HG02970 (cell line): ENCODE measurements around the gene IL2RA.
"Not testable (repeated sequence)": the region's sequence is repeated elsewhere in the genome, so short reads cannot be mapped to it uniquely, and the experiment has no call there.

Source experiments
- ATAC-seq: cut with Tn5 transposase; IDR thresholded peaks from one replicate; pipeline ENCODE4 v1.9.1; 2021; ENCODE audit warnings: mild to moderate bottlenecking, moderate library complexity, moderate number of reproducible peaks; ENCODE audit not compliant: unreplicated experiment, low FRiP score

IL2RA gene

DNA sequence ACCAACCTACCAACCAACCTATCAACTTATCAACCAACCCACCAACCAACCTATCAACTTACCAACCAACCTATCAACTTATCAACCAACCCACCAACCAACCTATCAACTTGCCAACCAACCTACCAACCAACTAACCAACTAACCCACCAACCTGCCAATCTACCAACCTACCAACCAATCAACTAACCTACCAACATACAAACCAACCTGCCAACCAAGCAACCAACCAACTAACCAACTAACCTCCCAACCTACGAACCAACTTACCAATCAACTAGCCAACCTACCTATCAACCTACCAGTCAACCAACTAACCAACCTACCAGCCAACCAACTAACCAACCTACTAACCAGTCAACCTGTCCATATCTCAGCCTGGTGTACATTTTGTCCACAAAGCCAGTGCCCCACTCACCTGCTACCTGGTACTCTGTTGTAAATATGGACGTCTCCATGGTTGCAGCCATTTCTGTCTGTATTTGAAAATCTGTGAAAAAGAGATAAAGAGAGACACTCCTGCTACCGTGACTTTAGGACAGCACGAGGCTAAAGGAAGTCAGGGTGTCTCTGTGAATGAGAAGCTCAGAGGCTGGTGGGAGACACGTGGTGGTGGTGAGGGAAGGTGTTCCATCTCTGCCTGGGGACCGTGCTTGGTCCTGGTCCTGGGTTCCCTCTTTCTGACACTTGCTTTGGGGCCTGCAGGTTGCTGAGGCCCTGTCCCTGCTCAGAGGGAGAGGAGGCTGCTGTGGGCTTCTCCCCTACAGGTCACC, 43.0 kb downstream of the IL2RA start:
- ATAC-seq: no peak

DNA sequence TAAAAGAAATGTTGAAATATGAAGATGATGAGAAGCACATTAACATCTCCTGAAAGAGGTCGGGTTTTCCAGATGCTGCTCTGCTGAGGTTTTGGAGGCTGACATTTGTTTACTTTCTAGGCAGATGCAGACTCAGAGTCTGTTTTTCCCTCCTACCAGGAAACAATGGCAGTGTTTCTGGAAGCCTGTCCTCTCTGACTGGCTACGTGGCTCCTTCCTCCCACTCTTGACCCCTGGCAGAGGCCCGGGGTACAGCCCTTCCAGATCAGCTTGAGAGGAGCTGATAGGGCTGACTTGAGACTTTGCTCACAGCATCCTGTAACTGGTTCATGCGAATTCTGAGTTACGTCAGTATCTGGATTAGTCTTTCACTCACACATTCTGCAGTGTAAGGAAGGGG, 43.7 kb downstream of the IL2RA start:
- no peak for ATAC-seq

- ATAC-seq: no peak
Measured at GRCh38 chr10:6017781-6018354, 44.3 kb downstream of the IL2RA start.

DNA sequence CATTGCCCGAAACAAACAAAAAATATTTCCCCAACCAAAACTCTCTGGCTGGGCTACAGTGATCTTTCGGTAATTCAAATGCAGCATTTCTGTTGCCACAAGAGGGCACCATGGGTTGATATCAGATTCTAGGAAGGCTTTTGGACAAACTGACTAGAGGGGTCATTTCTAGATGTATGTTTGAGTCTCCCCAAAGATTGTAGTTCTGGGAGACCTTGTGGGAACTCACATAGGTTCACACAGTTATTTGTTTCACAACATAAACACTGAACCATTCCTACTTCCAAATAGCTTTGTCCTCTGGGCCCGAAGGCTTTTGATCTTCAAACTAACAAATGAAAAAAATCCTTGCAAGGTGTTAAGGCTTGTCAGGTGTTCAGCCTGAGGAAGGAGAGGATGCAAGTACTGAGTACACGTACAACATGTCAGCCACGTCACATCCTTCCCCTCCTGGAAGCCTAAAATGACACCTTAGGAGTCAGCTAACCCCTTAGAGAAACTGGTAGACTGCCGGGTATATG, 47.9 kb downstream of the IL2RA start:
- ATAC-seq: no peak

DNA sequence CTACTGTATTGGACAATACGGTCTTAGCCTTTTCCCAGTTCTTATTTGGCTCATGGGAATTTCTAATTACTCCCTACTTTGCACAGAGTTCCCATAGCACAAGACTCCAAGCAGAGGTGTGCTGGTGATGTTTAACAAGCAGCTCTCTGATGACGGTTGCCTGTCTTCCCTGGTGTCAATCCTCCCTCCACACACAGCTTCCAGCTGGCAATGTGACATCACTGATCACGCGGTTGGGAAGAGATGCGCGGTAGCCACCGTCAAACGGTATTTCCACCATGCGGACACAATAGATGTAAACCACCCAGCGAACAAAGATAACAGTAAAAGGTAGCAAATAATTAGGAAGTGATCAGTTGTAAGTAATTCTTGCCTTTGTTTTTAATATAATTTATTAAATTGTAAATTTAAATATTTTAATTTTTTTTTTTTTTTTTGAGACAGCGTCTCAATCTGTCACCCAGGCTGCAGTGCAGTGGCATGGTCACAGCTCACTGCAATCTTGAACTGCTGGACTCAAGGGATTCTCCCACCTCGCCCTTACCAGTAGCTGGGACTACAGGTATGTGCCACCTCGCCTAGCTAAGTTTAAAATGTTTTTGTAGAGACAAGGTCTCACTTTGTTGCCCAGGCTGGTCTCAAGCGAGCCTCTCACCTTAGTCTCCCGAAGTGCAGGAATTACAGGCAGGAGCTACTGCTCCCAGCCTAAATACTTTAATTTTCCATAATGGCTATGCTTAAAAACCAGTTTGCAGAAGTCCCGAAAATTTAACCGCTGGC, 48.6 kb downstream of the IL2RA start:
- ATAC-seq: no peak

DNA sequence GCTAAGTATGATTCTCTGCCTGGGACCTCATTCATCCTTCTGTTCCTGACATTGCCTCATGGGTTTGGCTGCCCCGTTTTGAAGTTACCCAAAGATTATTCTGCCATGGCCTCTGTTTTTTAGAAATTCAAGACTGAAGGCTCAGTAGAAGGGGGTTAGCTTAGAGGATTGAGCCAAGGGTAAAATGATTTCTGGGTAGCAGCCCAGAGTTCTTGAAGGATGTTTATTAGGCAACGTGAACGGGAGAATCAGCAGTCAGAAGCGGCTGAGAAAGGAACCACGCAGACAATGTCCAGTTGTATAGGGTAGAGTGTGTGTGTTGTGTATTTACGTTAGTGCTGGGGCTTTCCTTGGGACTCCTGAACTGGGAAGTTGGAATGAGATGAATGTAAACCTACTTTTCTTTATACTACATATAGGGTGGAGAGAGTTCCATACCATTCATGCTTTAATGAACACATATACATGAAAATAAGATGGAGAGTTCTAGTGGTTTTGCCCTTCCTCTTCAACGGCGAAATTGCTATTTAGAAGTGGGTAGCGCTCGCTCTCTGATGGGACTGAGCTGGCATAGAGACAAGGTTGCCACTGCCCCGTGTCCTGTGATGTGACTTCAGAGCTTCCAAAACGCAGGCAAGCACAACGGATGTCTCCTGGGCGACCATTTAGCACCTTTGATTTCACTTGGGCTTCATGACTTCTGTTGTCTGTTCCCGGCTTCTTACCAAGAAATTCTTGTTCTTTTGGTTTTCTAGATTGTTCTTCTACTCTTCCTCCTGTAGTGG, 49.9 kb downstream of the IL2RA start:
- no peak for ATAC-seq

DNA sequence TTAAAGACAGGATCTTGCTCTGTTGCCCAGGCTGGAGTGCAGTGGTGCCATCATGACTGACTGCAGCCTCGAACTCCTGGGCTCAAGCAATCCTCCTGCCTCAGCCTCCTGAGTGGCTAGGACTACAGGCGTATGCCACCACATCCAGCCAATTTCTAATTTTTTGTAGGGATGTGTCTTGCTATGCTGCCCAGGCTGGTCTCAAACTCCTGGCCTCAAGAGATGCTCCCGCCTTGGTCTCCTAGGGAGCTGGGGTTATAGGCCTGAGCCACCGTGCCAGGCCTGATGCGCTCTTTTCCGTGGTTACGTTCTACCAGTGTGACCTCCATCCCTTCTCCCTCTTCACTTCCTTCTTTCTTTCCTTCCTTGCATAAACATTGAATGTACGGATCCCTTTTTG, 50.6 kb downstream of the IL2RA start:
- ATAC-seq: no peak

GRCh38 chr10:6010569-6010968, 51.6 kb downstream of the IL2RA start:
- no peak for ATAC-seq

- no peak for ATAC-seq
Measured at GRCh38 chr10:6009961-6010360, 52.2 kb downstream of the IL2RA start.

- ATAC-seq: no peak
Measured at GRCh38 chr10:6009150-6009549, 53.0 kb downstream of the IL2RA start.

DNA sequence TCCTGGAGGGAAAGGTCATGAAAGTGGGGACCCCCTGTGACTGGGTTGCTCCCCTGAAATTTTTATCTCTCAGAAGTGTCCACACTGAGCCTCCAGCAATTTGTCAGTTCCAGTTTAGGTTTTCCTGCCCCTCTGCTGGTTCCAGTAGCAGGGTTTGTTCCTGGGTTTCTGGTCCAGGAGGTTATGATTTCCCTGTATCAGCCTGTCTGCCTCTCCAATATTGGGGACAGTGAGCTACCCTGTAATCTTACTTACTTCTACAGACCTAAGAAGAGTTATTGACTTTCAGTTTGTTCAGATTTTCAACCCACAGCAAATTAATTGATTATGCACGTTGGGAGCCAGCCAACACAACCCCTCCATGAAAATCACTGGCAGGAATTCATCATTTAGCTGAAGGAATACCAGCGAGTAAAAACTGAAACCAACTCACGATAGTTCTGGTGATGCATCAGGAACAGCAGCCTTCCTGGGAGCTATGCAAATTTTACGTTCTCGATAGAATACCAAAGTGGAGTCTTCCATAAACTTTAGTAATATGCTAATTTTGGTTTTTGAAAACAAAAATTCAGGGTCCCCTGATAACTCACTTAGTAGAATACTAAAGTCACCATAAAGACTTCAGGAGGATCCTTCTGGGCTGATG, 53.5 kb downstream of the IL2RA start:
- no peak for ATAC-seq

DNA sequence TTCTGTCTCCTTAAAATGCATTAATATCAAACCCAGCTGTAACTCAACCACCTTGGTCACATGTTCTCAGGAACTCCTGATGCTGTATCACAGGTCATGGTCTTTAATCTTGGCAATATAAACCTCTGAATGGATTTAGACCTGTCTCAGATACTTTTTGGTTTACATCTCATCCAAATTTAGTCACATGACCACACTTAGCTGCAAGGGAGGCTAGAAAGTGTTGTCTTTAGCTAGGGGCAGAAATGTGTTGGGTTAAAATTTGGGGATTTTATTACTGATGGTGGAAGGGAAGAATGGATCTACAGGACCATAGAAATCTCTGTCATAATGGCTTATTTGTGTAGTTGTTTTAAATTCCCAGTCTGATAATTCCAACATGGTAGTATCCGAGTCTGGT, 55.2 kb downstream of the IL2RA start:
- ATAC-seq: no peak

- ATAC-seq: no peak
Measured at GRCh38 chr10:6006546-6006945, 55.6 kb downstream of the IL2RA start.

DNA sequence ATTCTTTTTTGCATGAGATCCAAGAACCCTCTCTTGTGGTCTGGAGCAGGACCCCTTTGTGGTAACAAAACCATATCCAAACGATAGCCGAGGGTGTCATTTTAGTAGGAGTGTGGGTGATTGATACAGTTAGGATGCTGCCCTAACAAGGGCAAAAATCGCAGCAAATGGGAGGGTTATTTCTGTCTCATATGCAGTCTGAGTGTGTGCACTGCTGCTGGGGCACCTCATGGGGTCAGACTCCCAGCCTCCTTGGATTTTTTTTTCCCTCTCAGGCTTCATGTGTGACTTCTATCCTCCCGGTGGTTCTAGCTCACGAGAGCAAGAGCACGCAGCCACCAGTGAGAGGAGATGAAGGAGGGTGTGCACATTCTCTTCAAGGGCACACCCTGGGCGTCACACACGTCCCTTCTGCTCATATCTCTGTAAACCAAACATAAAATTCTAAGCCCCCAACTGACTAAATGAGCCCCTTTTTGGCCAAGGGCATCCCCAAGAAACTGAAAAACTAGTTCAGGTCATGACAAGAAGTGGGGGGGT, 56.2 kb downstream of the IL2RA start:
- no peak for ATAC-seq

- ATAC-seq: not testable (repeated sequence)
Measured at GRCh38 chr10:6005161-6005804, 56.9 kb downstream of the IL2RA start.

GRCh38 chr10:6002809-6003510, 59.2 kb downstream of the IL2RA start:
- ATAC-seq: no peak

- no peak for ATAC-seq
Measured at GRCh38 chr10:5999440-6000165, 62.6 kb downstream of the IL2RA start.

DNA sequence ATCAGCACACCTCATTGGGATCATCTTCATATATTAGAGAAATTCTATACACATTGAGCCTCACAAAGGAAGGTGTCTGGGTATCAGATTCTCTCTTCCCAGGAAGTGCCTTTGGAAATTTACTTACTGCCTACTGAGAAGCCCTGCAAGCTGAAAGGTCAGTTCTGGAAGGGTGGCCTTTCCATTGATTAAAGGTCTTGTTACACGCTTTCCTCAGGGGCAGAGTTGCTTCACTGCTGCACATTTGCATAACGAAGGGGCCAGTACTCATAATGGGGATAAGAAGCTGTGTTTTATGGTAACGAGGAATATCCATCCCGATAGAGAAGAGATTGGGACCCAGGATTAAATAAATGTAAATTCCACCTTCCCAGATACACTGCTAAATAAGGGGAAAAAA, 65.5 kb downstream of the IL2RA start:
- ATAC-seq: no peak
